Fibroblast of peridontal ligament (primary cell): ENCODE data around the gene FAM185A.
"Not testable (repeated sequence)": the region's sequence is repeated elsewhere in the genome, so short reads cannot be mapped to it uniquely, and the experiment has no call there.

Source experiments
- DNase-seq: peaks from one replicate; pipeline ENCODE4 v3.0.0-alpha.2; 2010; ENCODE audit errors: extremely low read depth

The FAM185A gene

GRCh38 chr7:102748605-102749444, at the start of gene FAM185A:
Gene FAM185A, plus strand, starts transcription at chr7:102748999. Its CDS starts 209 bp downstream, at chr7:102749208.
- peak; percentile 99 for DNase-seq

- DNase-seq, result peak; percentile 7
Observed at GRCh38 chr7:102713011-102713690, 35.6 kb upstream of the FAM185A start.

- DNase-seq, result not testable (repeated sequence)
Observed at GRCh38 chr7:102713691-102714080, 35.1 kb upstream of the FAM185A start.

- not testable (repeated sequence) for DNase-seq
Observed at GRCh38 chr7:102714774-102715522, 33.9 kb upstream of the FAM185A start.

GRCh38 chr7:102715718-102716117, 33.1 kb upstream of the FAM185A start:
- not testable (repeated sequence) for DNase-seq

GRCh38 chr7:102718491-102718890, 30.3 kb upstream of the FAM185A start:
- DNase-seq, result peak; percentile 12

- not testable (repeated sequence) for DNase-seq
Observed at GRCh38 chr7:102726170-102726569, 22.6 kb upstream of the FAM185A start.

- not testable (repeated sequence) for DNase-seq
Observed at GRCh38 chr7:102729670-102730069, 19.1 kb upstream of the FAM185A start.

- DNase-seq, result not testable (repeated sequence)
Observed at GRCh38 chr7:102730431-102730830, 18.4 kb upstream of the FAM185A start.

GRCh38 chr7:102742002-102742771, 6.6 kb upstream of the FAM185A start:
- DNase-seq, result not testable (repeated sequence)

- DNase-seq, result not testable (repeated sequence)
Observed at GRCh38 chr7:102743861-102744260, 4.9 kb upstream of the FAM185A start.

- DNase-seq, result peak; percentile 47
Observed at GRCh38 chr7:102745494-102746288, 3.1 kb upstream of the FAM185A start.

GRCh38 chr7:102749445-102749786, 617 bp downstream of the FAM185A start:
- not testable (repeated sequence) for DNase-seq

- peak; percentile 43 for DNase-seq
Observed at GRCh38 chr7:102758227-102758626, 9.4 kb downstream of the FAM185A start.

- DNase-seq, result not testable (repeated sequence)
Observed at GRCh38 chr7:102759934-102760333, 11.1 kb downstream of the FAM185A start.

GRCh38 chr7:102761234-102761633, 12.4 kb downstream of the FAM185A start:
- DNase-seq, result not testable (repeated sequence)

GRCh38 chr7:102763295-102763905, 14.6 kb downstream of the FAM185A start:
- DNase-seq, result not testable (repeated sequence)

- DNase-seq, result not testable (repeated sequence)
Observed at GRCh38 chr7:102769657-102770192, 20.9 kb downstream of the FAM185A start.

- DNase-seq, result not testable (repeated sequence)
Observed at GRCh38 chr7:102770467-102770866, 21.7 kb downstream of the FAM185A start.

GRCh38 chr7:102776217-102776616, 27.4 kb downstream of the FAM185A start:
- DNase-seq, result not testable (repeated sequence)
